ENCODE measurements around the gene PHYHD1. TPM values are rescaled to one million over a fixed set of nuclear protein-coding genes. Genes with fewer than 3 reads are reported as not detected.
A peak's percentile ranks its signal among the peaks of the same experiment; 100 is the strongest.

The PHYHD1 gene
- total RNA-seq, 3 donors from 2014 or later (not counting 1 experiment from before 2014, with no cell fraction given): 5.4 to 6.0 (median 5.4) TPM

GRCh38 chr9:128927731-128928411, 7.1 kb downstream of the PHYHD1 start:
- Histone ChIP-seq H3K27ac (ENCODE audit: low read length) (no peak overlapping the region), H3K4me1 (ENCODE audit: control insufficient read depth, insufficient read depth, low read length) (peaks cover 15% of the 10 kb centered on the region), H3K27me3 (ENCODE audit: control insufficient read depth, insufficient read depth, low read length) (no peaks in the 10 kb centered on the region), H3K9me3 (ENCODE audit: control insufficient read depth, insufficient read depth, low read length) (no peaks in the 10 kb centered on the region), H3K4me3 (ENCODE audit: low read length) (no peak overlapping the region), H3K36me3 (ENCODE audit: control insufficient read depth, insufficient read depth, low read length) (no peaks in the 10 kb centered on the region)
- ATAC-seq (peak; percentile 48 to 83 (median 78)), DNase-seq (peak; percentile 44 to 79)
- Mint-ChIP-seq H3K9me3 (no peaks in the 10 kb centered on the region), H3K27ac (peak overlapping the region; percentile 50 to 74), H3K4me3 (no peak overlapping the region), H3K4me1 (peaks cover 9 to 30% of the 10 kb centered on the region in 2 donors), H3K36me3 (no peaks in the 10 kb centered on the region), H3K27me3 (ENCODE audit: low read depth in 2 of 2) (no peaks in the 10 kb centered on the region)
- intact Hi-C loops (cut with micrococcal nuclease): loop anchor here (1.0 kb wide), 1 partner anchor 65 kb away; no protein-coding TSS in a partner anchor
- 40% methylated on average over 10 of the region's 10 CpGs for WGBS (ENCODE audit: insufficient coverage)
- TF ChIP-seq CTCF (IDR thresholded peaks at IDR 0.05): peak; percentile 87

- no peak overlapping the region for H3K27ac ChIP-seq (ENCODE audit: low read length)
- Mint-ChIP-seq H3K4me3 (no peak overlapping the region), H3K27me3 (ENCODE audit: low read depth in 2 of 2) (no peaks in the 10 kb centered on the region), H3K4me1 (peaks cover 9 to 24% of the 10 kb centered on the region in 2 donors), H3K27ac (no peak overlapping the region), H3K9me3 (no peaks in the 10 kb centered on the region), H3K36me3 (no peaks in the 10 kb centered on the region)
- ATAC-seq: no peak
- H3K9me3 ChIP-seq (ENCODE audit: control insufficient read depth, insufficient read depth, low read length): no peaks in the 10 kb centered on the region
- intact Hi-C loops (cut with micrococcal nuclease): loop anchor here (1.0 kb wide), 1 partner anchor 65 kb away; no protein-coding TSS in a partner anchor
- no peaks in the 10 kb centered on the region for H3K27me3 ChIP-seq (ENCODE audit: control insufficient read depth, insufficient read depth, low read length)
- no peak for TF ChIP-seq CTCF (IDR thresholded peaks at IDR 0.05)
- H3K4me3 ChIP-seq (ENCODE audit: low read length): no peak overlapping the region
- H3K36me3 ChIP-seq (ENCODE audit: control insufficient read depth, insufficient read depth, low read length): no peaks in the 10 kb centered on the region
- DNase-seq: no peak
- 96% methylated on average over 2 of the region's 2 CpGs for WGBS (ENCODE audit: insufficient coverage)
- H3K4me1 ChIP-seq (ENCODE audit: control insufficient read depth, insufficient read depth, low read length): peaks cover 8% of the 10 kb centered on the region
These were observed 7.8 kb downstream of the PHYHD1 start for GRCh38 chr9:128928624-128929023.

- no peaks in the 10 kb centered on the region for H3K27me3 ChIP-seq (ENCODE audit: control insufficient read depth, insufficient read depth, low read length)
- DNase-seq (no peak), ATAC-seq (no peak)
- TF ChIP-seq CTCF (IDR thresholded peaks at IDR 0.05): no peak
- Mint-ChIP-seq H3K4me1 (peaks cover 9 to 23% of the 10 kb centered on the region in 2 donors), H3K27ac (no peak overlapping the region), H3K36me3 (no peaks in the 10 kb centered on the region), H3K27me3 (ENCODE audit: low read depth in 2 of 2) (no peaks in the 10 kb centered on the region), H3K9me3 (no peaks in the 10 kb centered on the region), H3K4me3 (no peak overlapping the region)
- no peaks in the 10 kb centered on the region for H3K36me3 ChIP-seq (ENCODE audit: control insufficient read depth, insufficient read depth, low read length)
- WGBS (ENCODE audit: insufficient coverage): 94% methylated on average over 3 of the region's 4 CpGs
- no peaks in the 10 kb centered on the region for H3K9me3 ChIP-seq (ENCODE audit: control insufficient read depth, insufficient read depth, low read length)
- H3K4me1 ChIP-seq (ENCODE audit: control insufficient read depth, insufficient read depth, low read length): peaks cover 7% of the 10 kb centered on the region
- H3K27ac ChIP-seq (ENCODE audit: low read length): no peak overlapping the region
- no peak overlapping the region for H3K4me3 ChIP-seq (ENCODE audit: low read length)
- intact Hi-C loops (cut with micrococcal nuclease): no loop called here
These were observed 8.8 kb downstream of the PHYHD1 start for GRCh38 chr9:128929560-128929959.

GRCh38 chr9:128933731-128934130, 12.9 kb downstream of the PHYHD1 start:
- H3K9me3 ChIP-seq (ENCODE audit: control insufficient read depth, insufficient read depth, low read length): no peaks in the 10 kb centered on the region
- no peaks in the 10 kb centered on the region for H3K4me1 ChIP-seq (ENCODE audit: control insufficient read depth, insufficient read depth, low read length)
- no peak overlapping the region for H3K4me3 Mint-ChIP-seq
- DNase-seq: no peak
- intact Hi-C loops (cut with micrococcal nuclease): no loop called here
- no peaks in the 10 kb centered on the region for H3K36me3 ChIP-seq (ENCODE audit: control insufficient read depth, insufficient read depth, low read length)
- TF ChIP-seq CTCF (IDR thresholded peaks at IDR 0.05): no peak
- H3K36me3 Mint-ChIP-seq: no peaks in the 10 kb centered on the region
- H3K4me1 Mint-ChIP-seq: no peaks in the 10 kb centered on the region
- no peak overlapping the region for H3K4me3 ChIP-seq (ENCODE audit: low read length)
- H3K27ac ChIP-seq (ENCODE audit: low read length): no peak overlapping the region
- WGBS (ENCODE audit: insufficient coverage): 94% methylated on average over 5 of the region's 5 CpGs
- H3K9me3 Mint-ChIP-seq: no peaks in the 10 kb centered on the region
- no peaks in the 10 kb centered on the region for H3K27me3 ChIP-seq (ENCODE audit: control insufficient read depth, insufficient read depth, low read length)
- H3K27ac Mint-ChIP-seq: no peak overlapping the region
- no peaks in the 10 kb centered on the region for H3K27me3 Mint-ChIP-seq (ENCODE audit: low read depth in 2 of 2)
- no peak for ATAC-seq
